ENCODE data around the gene TFPI. TPM values are rescaled to one million over a fixed set of nuclear protein-coding genes. Genes with fewer than 3 reads are reported as not detected.
"Not testable (repeated sequence)": the region's sequence is repeated elsewhere in the genome, so short reads cannot be mapped to it uniquely, and the experiment has no call there.

The TFPI gene
- total and polyA plus RNA-seq, 8 donors = 7.5 to 118 (median 16.8) TPM

DNA sequence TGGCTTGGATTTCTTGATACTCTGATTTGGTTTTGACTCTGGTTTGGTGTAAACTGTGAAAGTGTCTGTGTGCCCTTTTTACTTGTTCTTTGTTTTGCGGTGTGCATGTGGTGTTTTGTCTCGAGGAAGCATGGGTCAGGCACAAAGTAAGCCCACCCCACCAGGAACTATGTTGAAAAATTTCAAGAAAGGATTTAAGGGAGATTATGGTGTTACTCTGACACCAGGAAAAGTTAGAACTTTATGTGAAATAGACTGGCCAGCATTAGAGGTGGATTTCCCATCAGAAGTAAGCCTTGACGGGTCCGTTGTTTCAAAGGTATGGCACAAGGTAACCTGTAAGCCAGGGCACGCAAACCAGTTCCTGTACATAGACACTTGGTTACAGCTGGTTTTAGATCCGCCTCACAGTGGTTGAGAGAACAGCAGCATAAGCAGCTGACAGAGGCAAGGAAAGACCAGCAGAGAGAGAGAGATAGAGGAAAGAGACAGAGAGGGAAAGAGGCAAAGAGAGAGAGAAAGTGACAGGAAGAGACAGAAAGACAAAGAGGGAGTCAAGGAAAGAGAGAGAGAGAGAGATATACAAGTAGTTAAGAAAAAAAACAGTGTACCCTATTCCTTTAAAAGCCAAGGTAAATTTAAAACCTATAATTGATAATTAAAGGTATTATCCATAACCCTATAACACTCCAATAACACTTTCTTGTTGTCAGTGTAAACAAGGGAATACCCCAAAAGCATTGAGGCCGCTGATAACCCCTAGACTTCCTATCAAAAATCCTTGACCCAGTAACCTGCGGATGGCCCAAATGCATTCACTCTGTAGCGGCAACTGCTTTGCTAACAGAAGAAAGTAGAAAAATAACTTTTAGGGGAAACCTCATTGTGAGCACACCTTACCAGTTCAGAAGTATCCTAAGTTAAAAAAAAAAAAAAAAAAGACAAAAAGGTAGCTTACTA, 42.6 kb downstream of the TFPI start:
- H3K36me3 ChIP-seq = no peaks in the 10 kb centered on the region
- H3K9me3 ChIP-seq = peaks cover 0 to 7% (median 2%) of the 10 kb centered on the region in 4 donors
- H3K27me3 ChIP-seq = no peaks in the 10 kb centered on the region
- DNase-seq = no peak
- intact Hi-C loops (cut with DNase I; ENCODE audit: low total_unique reads) = no loop called here
- H3K27ac ChIP-seq = no peak overlapping the region
- no peak overlapping the region for H3K4me3 ChIP-seq
- TF ChIP-seq POLR2AphosphoS5 (IDR thresholded peaks at IDR 0.05) (no peak), POLR2A (IDR thresholded peaks at IDR 0.05) (no peak), EP300 (IDR thresholded peaks at IDR 0.05) (no peak)
- TF ChIP-seq, protein P1, sequence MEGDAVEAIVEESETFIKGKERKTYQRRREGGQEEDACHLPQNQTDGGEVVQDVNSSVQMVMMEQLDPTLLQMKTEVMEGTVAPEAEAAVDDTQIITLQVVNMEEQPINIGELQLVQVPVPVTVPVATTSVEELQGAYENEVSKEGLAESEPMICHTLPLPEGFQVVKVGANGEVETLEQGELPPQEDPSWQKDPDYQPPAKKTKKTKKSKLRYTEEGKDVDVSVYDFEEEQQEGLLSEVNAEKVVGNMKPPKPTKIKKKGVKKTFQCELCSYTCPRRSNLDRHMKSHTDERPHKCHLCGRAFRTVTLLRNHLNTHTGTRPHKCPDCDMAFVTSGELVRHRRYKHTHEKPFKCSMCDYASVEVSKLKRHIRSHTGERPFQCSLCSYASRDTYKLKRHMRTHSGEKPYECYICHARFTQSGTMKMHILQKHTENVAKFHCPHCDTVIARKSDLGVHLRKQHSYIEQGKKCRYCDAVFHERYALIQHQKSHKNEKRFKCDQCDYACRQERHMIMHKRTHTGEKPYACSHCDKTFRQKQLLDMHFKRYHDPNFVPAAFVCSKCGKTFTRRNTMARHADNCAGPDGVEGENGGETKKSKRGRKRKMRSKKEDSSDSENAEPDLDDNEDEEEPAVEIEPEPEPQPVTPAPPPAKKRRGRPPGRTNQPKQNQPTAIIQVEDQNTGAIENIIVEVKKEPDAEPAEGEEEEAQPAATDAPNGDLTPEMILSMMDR (IDR thresholded peaks at IDR 0.05) = no peak
- WGBS, 5 donors = 80 to 85% (median 84%) methylated on average over 9 of the region's 9 CpGs
- H3K4me1 ChIP-seq = no peaks in the 10 kb centered on the region

- H3K27ac ChIP-seq; intact Hi-C loops (cut with DNase I; ENCODE audit: low total_unique reads); H3K36me3 ChIP-seq; H3K4me1 ChIP-seq; H3K9me3 ChIP-seq; H3K27me3 ChIP-seq; H3K4me3 ChIP-seq; DNase-seq: not testable (repeated sequence)
- 78 to 89% (median 86%) methylated on average over 14 to 18 of the region's 18 CpGs for WGBS, 5 donors
Measured at GRCh38 chr2:187510419-187511355, 43.5 kb downstream of the TFPI start.

- TF ChIP-seq, protein P1 (IDR thresholded peaks at IDR 0.05) = no peak
- TF ChIP-seq POLR2AphosphoS5 (IDR thresholded peaks at IDR 0.05) = no peak
- no peak for TF ChIP-seq POLR2A (IDR thresholded peaks at IDR 0.05)
- TF ChIP-seq EP300 (IDR thresholded peaks at IDR 0.05) = no peak
- intact Hi-C loops (cut with DNase I; ENCODE audit: low total_unique reads) = loop anchor here (5.0 kb wide), 1 partner anchor 67 kb away; no protein-coding TSS in a partner anchor
Measured at GRCh38 chr2:187509667-187510417, 44.4 kb downstream of the TFPI start.

DNA sequence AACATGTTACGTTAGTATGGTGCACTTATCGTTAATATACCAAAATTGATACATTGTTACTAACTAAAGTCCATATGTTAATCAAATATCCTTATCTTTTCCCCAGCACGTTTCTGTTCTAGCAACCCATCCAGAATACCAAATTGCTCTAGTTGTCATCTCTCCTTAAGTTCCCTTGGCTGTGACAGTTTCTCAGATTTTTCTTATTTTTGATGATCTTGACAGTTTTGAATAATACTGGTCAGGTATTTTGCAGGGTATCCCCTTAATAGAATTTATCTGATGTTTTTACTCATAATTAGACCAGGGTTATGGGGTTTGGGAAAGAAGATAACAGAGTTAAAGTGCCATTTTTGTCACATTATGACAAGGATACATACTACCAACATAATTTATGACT, 47.8 kb downstream of the TFPI start:
- H3K4me1 ChIP-seq = peaks cover 0 to 5% (median 1%) of the 10 kb centered on the region in 4 donors
- intact Hi-C loops (cut with DNase I; ENCODE audit: low total_unique reads) = loop anchor here (5.0 kb wide), 1 partner anchor 71 kb away; no protein-coding TSS in a partner anchor
- no peaks in the 10 kb centered on the region for H3K36me3 ChIP-seq
- no peak for DNase-seq
- H3K4me3 ChIP-seq = no peak overlapping the region
- peaks cover 0 to 4% (median 0%) of the 10 kb centered on the region in 4 donors for H3K9me3 ChIP-seq
- no peak for TF ChIP-seq POLR2AphosphoS5 (IDR thresholded peaks at IDR 0.05)
- TF ChIP-seq, protein P1 (IDR thresholded peaks at IDR 0.05) = no peak
- TF ChIP-seq EP300 (IDR thresholded peaks at IDR 0.05) = no peak
- TF ChIP-seq POLR2A (IDR thresholded peaks at IDR 0.05) = no peak
- no peak overlapping the region for H3K27ac ChIP-seq
- no peaks in the 10 kb centered on the region for H3K27me3 ChIP-seq
- WGBS, 5 donors = 64 to 76% (median 71%) methylated on average over 3 of the region's 3 CpGs

More at GRCh38 chr2:187509667-187510417, 44.4 kb downstream of the TFPI start:
- H3K9me3 ChIP-seq = peaks cover 0 to 4% (median 0%) of the 10 kb centered on the region in 4 donors
- H3K4me3 ChIP-seq = no peak overlapping the region
- H3K4me1 ChIP-seq = no peaks in the 10 kb centered on the region
- peak in 1 of 2 donors; percentile 23 for DNase-seq
- no peak overlapping the region for H3K27ac ChIP-seq
- no peaks in the 10 kb centered on the region for H3K27me3 ChIP-seq
- H3K36me3 ChIP-seq = no peaks in the 10 kb centered on the region
- 28 to 39% (median 35%) methylated on average over 4 of the region's 4 CpGs for WGBS, 5 donors
